GM19463 (cell line): ENCODE measurements around the gene SH3TC1.

Experiments used
- ATAC-seq: cut with Tn5 transposase; IDR thresholded peaks from one replicate; pipeline ENCODE4 v1.9.1; 2021; ENCODE audit warnings: mild to moderate bottlenecking, moderate library complexity; ENCODE audit not compliant: unreplicated experiment

The SH3TC1 gene

DNA sequence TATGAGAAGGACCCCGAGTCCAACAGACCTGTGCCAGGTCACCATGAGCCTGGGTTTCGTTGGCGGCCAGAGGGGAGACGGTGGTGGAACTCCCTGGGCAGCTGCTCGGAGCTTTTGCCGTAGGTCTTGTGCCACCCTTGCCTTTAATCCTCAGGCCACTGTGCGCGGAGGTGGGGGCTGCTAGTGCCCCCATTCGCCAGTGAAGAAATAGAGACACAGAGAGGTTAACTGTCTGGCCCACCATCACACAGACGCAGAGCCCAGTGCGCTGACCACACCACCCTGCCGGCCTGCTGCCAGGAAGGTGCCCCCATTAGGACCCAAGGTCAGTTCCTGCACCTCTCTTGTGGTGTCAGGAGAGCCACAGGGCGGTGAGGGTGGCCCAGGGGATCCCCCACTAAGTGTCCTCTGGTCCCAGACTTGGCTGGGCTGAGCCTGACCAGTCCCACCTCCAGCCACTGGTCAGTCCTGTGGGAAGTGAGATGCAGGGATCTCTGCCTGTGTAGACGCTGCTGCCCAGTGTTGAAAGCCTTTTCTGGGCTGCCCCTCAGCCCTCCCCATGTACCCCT lies 42.2 kb downstream of the SH3TC1 start:
- no peak for ATAC-seq

DNA sequence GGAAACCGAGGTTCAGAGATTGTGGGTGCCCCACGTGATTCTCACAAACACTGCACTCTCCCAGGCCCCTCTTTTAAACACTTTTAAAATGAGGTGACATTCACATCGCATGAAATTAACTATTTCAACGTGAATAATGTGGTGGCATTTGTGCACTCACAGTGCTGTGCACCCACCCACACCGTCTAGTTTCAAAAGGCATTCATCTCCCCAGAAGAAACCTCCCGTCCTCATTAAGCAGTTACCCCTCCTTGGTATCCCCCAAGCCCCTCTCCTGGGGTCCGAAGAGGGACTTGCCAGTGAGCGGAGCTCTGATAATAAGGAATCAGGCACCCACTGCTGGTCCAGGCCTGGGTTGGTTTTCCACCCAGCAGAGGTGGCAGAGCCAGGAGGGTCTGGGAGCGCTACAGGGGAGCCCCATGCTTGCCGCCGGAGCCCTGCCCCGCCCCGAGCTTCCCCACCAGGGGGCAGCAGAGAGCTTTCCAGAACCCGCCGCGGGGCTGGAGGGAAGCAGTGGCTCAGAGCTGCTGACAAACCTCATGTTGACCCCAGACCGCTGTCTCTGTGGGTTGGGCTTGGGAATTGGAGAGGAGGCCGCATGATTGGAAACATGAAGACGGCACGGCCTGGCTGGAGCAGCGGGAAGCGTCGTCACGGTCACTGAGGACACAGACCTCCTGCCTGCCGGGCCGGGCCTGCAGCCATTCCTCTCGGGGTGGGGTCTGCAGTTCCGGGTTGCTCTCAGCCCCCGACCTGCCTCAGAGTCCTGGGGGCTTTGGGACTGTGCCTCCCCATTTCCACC lies 43.0 kb downstream of the SH3TC1 start:
- peak; percentile 65 for ATAC-seq

DNA sequence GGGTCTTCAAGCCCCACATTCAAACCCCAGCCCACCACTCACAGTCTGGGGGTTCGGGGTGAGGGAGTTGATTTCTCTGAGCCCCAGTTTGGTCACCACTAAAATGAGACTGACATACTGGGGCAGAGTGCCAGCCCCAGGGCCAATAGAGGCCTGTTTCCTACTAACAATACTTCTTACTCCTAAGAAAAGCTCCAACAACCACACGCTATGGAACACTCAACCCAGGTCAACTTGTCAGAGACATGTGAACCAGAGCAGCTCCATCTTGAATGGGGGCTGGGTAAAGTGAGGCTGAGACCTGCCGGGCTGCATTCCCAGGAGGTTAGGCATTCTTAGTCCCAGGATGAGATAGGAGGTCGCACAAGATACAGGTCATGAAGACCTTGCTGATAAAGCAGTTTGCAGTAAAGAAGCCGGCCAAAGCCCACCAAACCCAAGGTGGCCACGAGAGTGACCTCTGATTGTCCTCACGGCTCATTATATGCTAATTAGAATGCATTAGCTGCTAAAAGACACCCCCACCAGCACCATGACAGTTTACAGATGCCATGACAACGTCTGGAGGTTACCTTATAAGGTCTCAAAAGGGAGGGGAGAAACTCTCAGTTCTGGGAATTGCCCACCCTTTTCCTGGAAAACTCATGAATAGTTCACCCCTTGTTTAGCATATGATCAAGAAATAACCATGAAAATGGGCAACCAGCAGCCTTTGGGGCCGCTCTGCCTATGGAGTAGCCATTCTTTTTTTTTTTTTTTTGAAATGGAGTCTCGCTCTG lies 43.9 kb downstream of the SH3TC1 start:
- no peak for ATAC-seq

DNA sequence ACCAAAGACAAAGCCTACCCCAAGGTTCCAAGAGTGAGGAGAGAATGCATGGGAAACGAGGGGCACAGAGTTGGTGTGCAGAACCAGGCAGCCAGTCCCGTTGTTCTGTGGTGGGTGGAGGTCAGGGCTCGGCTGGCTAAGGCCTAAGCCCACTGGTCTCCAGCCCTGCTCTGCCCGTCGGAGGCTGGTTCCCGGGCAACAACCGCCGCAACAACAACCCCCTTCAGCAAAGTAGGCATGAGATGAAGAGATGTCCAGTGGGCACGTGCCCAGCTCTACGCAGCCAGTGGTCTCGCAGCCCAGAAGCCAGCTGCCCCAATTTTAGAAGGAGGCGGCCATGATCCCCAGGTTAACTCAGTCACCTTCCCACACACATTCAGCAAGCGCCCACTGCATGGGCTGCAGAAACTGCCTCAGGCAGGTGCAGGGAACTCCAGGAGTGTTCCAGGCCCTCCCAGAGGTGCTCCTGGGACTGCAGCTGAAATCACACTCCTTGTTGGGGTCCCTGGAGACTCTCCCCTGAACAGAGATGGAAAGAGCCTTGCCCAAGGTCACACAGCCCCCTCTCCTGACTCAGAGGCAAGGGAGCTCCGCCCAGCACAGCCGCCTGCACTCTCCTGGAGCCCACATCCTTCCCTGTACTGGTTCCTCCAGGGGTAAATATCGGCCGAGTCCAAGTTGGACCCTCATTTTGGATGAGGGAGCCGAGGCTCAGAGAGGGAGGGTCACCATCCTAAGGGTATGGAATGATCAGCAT lies 45.1 kb downstream of the SH3TC1 start:
- no peak for ATAC-seq

DNA sequence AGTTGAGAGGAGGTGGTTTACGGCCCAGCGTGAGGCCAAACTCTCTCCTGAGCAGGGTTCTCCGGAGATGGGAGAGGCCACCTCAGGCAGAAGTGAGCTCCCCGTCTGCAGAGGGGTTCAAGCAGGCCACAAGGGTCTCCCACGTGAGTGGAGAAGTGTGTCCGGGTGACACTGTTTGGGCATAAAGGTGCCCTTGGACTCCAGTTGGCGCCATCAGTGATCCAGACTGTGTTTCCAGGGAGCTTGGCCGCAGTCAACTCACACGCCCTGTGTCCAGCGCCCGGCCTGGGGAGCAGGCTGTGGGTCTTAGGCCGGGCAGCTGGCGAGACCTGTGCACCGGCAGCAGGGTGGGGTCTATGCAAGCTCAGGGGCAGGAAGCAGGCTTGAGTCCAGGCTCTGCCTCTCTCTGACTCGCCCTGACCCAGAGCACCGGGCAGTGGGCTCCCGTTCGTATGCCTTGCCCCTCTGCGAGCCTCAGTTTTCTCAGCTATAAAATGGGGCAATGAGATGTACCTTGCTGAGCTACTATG lies 45.9 kb downstream of the SH3TC1 start:
- ATAC-seq, result no peak

DNA sequence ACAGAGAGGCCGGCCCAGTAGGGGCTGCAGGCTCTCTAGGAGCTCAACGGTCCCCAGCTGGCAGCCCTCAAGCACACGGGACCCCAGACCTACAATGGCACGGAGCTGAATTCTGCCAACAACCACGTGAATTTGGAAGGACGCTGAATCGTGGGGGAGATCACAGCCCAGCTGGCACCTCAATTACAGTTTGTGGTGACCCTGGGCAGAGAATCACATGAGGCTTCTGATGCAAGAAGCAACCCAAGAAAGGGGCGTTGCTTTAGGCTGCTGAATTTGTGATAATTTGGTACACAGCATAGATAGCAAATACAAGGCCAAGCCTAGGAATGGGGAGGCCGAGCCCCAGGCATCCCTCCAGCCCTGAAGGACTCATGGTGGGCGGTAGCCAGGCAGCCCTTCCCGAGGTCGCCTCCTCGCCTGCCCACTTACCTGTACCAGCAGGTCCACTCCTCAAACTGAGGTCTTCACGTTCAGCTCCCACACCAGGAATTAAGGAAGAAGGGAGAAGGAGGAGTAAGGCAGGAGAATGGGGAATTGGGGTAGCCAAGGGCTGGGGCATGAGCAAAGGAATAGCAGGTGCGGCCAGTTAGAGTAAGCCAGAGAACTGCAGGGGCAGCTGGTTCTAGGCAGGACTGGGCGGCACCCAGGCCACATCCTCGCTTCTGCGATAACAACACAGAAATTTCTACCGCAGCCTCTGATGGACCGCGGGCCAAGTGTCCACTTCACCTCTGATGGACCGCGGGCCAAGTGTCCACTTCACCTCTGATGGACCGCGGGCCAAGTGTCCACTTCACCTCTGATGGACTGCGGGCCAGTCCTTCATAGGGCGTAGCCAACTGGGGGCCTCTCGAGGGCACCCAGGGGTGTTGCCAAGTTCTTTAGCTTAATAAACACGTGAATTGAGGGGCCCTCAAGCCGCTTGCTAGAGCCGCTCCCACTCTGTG lies 47.1 kb downstream of the SH3TC1 start:
- ATAC-seq, result no peak

DNA sequence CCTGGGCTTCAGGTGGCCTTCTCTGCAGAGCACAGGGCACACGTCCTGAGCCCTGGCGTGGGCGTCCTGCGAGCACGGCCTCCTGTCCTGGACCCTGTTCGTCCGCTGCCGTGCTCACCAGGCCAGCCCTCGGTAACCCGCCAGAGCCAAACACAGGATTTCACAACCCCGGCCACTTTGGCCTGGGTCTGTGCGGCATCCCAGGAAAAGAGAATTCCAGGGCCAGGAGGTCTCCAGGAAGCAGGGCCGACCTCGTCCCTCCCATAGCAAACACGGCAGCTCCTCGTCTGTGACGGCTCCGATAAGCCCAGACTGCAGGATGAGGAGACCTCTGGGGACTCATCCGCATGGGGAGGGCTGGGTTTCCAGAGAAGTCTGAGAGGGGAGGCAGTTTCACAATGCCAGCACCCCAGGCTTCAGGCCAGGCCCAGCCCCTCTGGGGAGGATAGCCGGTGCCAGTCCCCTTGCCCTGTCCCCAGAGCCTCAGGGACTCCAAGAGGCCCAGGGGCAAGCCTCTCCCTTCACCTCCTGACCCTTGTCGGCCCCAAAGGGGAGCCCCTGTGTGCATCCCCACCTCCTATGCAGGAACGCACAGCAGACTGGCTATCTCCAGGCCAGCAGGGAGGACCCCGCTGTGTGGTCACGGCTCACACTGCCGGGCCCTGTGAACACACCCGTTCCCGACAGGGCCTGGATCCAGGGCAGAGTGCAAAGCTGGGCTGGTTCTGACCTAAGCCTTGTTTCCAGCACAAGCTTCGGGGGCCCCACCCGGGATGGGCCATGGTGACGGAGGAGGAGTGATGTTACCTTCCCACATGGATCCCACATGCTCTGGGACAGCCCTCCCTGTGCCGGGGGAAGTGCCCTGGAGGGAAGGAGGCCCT lies 48.2 kb downstream of the SH3TC1 start:
- ATAC-seq, result no peak

DNA sequence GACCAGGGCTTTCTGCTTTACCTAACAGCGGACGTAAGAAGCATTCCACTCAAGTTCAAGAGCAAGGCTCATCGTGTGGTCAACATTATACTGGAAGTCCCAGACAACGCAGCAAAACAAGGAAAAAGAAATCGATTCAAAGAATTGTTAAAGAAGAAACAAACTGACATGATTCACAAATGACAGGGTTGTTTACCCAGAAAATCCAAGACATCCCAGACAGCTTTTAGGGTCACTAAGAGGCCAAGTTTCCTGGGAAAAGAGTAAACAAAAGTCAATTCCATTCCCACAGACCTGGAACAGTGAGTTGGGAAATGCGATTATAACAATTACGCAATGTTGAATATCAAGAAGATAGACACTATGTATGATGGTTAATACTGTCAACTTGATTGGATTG lies 49.0 kb downstream of the SH3TC1 start:
- ATAC-seq, result no peak

DNA sequence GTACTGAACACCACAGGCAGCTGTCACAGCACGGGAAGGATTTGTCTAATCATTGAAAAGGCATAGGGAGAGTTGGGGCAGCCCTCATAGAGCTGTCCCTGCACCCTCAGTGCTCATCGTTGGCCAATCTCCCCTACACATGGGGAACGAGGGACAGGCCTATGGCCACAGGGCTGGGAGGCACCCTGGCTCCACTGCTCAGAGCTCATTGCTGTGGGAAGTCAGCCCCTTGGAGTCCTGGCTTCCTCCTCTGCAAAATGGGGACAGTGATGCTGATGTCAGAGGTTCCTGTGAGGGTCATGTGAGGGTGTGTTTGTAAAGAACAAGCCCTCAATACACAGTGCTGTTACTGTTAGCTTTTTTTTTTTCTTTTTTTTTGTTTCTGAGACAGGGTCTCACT lies 51.1 kb downstream of the SH3TC1 start:
- ATAC-seq, result no peak

DNA sequence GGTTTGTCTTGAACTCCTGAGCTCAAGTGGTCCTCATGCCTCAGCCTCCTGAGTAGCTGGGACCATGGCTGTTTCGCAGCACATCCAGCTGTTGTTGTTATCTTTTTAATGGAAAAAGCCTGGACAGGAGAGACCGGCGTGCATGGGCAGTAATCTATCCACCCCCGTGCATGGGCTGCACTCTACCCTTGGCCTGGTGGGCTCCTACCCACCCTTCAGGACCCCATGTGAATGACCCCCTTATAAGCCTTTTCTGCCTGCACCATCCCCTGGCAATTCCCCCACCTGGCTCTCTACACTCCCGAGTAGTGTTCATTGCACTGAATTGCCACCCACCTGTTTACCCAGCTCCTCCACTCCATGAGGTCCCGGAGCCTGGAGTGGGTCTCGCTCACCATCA lies 51.5 kb downstream of the SH3TC1 start:
- no peak for ATAC-seq

DNA sequence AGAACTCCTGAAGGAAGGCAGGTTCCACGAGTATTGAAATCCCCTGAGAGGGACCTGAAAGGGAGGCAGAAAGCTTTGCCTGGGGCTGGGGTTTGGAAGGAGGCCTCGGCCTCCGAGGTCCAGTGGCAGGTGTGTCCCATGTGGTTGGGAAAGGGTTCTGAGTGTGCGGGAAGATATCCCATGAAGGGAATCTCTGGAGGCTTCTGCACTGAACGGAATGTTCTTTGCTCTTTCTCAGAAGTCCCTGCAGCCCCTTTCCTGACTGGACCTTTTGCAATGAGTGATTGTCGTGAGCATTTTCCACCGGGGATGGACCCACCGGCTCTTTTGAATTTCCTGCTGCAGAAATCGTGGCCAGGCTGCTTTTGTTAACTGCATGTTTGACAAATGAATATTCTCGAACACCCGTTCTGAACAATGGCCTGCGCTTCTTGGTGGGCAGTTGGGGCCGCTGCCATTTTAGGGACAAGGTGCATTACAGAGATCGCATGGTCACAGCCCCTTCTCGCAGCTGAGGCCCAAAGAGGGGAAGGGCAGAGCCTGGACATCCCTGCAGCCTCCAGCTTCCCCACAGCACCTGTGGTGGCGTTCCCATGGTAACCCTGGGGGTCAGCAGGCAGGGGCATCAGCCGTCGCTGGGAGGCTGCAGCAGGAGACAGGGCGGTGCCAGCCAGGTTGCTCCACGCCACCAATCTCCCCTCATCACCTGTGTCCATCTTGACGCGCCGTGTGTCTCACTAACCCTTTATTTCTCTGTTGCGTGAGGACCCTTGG lies 52.2 kb downstream of the SH3TC1 start:
- no peak for ATAC-seq

DNA sequence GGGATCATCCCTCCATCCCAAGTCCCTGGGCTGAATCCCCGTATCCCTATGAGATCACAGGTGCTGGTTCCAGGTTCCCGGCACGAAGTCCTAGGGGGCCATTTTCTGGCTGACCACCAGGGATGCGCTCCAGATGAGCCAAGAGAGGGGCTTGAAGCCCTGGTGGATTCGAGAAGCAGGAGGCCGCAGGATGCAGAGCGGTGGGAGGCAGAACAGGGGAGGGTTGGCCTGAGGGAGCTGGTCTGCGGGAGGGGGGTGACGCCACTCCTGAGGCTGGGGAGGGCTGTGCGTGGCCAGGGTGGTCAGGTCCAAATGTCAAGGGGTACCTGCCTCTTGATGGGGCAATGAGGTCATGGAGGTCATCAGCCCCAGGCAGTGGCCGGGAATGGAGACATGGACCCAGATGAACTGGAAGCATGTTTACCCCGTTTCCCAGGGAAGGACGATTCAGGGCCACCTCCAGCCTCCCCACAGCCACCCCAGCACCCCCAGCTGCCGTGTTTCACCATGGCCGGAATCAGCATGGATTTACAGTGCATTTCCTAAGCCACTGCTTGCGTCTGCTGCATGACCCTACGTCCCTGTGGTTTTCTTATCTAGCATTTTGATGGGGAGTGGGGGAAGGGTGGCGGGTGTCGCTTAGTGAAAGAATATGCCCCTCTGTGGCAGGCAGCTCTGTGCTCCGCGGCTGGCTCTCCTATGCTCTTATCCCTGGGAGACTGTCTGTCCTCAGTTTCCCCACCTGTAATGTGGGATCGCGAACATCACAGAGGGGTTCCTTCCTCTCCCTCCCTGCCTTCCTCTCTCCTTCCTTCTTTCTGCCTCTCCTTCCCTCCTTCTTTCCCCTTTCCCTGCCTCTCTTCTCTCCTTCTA lies 53.4 kb downstream of the SH3TC1 start:
- no peak for ATAC-seq

DNA sequence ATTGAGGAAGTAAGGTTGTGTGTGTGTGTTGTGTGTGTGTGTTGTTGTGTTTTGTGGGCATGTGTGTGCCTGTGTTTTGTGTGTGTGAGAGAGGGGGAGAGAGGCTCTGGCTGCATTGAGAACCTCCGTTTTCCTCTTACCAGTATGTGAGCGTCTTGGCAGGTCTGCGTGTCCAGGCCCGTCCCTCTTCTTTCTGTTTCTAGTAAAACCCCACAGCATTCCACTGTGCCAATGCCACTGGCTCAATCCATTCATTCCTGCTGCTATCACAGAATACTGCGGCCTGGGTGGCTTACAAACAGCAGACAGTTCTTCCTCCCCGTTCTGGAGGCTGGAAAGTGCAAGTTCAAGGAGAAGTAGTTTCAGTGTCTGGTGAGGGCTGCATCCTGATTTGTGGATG lies 55.0 kb downstream of the SH3TC1 start:
- no peak for ATAC-seq

DNA sequence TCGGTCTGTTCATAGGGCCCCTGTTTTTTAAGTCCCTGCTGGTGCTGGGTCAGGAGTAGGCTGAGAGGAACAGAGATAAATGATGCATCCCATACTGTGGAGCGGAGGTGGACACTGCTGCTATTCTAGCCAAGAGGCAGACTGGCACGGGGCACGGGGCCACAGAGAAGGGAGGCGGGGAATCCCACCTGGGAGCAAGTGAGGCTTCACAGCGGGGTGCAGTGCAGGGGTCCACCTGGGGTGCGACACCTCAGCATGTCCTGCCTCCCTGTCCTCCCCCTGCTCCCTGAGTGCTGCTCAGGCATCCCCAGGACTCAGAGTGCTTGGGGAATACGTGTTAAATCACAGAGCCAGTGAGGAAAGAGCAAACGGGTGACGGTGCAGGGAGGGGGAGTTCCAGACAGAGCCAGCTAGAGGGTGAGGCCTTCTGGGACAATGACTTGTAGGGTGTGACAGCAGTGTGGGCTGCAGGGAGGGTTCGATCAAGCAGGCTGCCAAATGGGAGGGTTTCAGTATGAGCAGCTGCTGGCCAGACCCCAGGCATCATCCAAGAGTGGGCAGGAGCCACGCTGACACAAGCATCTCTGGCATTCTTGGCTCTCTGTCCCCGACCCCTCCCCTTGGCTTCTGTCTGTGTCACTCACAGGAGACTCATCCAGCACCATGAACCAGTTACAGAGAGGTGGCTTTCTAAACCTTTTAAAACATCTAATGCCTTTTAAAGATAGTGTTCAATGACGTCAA lies 56.8 kb downstream of the SH3TC1 start:
- no peak for ATAC-seq

DNA sequence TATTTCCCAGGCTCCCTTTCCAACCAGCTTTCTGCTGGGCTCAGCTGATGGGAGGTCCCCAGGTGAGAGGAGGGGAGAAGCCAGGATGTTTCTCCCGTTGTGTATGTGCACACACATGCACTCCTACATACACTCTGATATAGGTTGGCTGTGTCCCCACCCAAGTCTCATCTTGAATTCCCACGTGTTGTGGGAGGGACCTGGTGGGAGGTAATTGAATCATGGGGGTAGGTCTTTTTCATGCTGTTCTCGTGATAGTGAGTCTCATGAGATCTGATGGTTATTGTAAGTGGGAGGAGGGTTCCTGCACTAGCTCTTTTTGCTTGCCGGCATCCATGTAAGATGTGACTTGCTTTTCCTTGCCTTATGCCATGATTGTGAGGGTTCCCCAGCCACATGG lies 58.8 kb downstream of the SH3TC1 start:
- ATAC-seq, result no peak

DNA sequence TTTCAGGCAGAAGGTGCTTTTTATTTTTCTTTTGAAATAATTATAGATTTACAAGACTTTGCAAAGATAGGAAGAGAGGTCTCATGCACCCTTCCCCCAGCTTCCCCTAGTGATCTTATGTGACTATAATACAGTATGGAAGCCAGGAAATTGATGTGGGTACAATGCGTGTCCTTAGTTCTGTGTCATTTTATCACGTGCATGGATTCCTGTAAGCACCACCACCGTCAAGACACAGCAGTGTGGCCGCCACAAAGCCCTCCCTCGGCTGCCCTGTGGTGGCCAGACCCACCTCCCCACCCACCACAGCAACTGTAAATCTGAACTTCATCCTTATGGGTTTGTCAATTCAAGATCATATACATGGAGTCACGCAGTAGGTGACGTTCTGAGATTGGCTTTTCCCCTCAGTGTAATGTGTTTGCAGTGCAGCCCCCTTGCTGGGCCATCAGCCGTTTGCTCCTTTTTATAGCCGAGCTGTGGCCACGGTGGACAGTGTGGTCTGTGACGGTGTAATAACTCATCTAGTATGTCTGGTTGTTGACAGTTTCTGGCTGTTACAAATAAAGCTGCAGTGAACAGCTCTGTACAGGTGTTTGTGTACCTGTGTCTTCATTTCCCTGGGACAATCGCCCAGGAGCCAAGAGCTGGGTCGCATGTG lies 59.6 kb downstream of the SH3TC1 start:
- no peak for ATAC-seq
